H1 (cell line): ENCODE measurements around the gene ZNF835. TPM values are rescaled to one million over a fixed set of nuclear protein-coding genes. Genes with fewer than 3 reads are reported as not detected.

Experiments used
- CTCF ChIA-PET: fragments of 300-600 bp; sonication (Branson Sonifier 250); formaldehyde crosslinking; loops from one replicate; lab custom pipeline; 2021; ENCODE audit not compliant: partially characterized antibody; lab: Charles Lee
- POLR2A ChIA-PET: fragments of 300-600 bp; sonication (Branson Sonifier 250); formaldehyde crosslinking; loops from one replicate; lab custom pipeline; 2021; ENCODE audit warnings: inconsistent platforms; ENCODE audit not compliant: partially characterized antibody; lab: Charles Lee
- DNase-seq, 2 experiments: peaks; one replicate each; pipeline versions ENCODE4 v3.0.0 to v3.0.0-alpha.2; 2010 to 2022; ENCODE audit warnings: low spot score in 2 of 2, low read depth in 1 of 2, mixed read lengths in 1 of 2
- FAIRE-seq: peaks from 2 replicates; lab custom pipeline; 2011; peaks lifted over from hg19 to GRCh38; lab: Jason Lieb, UNC
- H2AFZ ChIP-seq: 2 replicates; pipeline ENCODE4 v1.8.1; 2012; ENCODE audit warnings: low read length, inconsistent platforms
- H2AK5ac ChIP-seq: 2 replicates; pipeline ENCODE4 v1.6.1; 2013; ENCODE audit warnings: low read depth, low read length
- H2BK120ac ChIP-seq: replicated peaks from 2 replicates; pipeline ENCODE3; 2013; ENCODE audit warnings: low read depth, low read length, inconsistent platforms
- H2BK12ac ChIP-seq: 2 replicates; pipeline ENCODE4 v1.6.1; 2013; ENCODE audit warnings: low read depth, low read length
- H2BK15ac ChIP-seq: 2 replicates; pipeline ENCODE4 v1.6.1; 2013; ENCODE audit warnings: low read length
- H2BK20ac ChIP-seq: 2 replicates; pipeline ENCODE4 v1.6.1; 2013; ENCODE audit warnings: low read length
- H2BK5ac ChIP-seq: 2 replicates; pipeline ENCODE4 v1.6.1; 2013; ENCODE audit warnings: low read depth, low read length
- H3K14ac ChIP-seq: 2 replicates; pipeline ENCODE4 v1.6.1; 2013; ENCODE audit warnings: inconsistent platforms; ENCODE audit not compliant: insufficient read length
- H3K18ac ChIP-seq: 2 replicates; pipeline ENCODE4 v1.6.1; 2013; ENCODE audit warnings: low read length; ENCODE audit errors: extremely low read depth
- H3K23ac ChIP-seq: 2 replicates; pipeline ENCODE4 v1.6.1; 2013; ENCODE audit warnings: inconsistent platforms; ENCODE audit not compliant: insufficient read length
- H3K23me2 ChIP-seq: 2 replicates; pipeline ENCODE4 v1.6.1; 2013; ENCODE audit warnings: low read depth, low read length
- H3K27ac ChIP-seq: 2 replicates; pipeline ENCODE4 v1.6.1; 2011; ENCODE audit warnings: low read depth, low read length, inconsistent platforms
- H3K27me3 ChIP-seq, 4 experiments: replicated peaks in 1 of 4; 1 replicate in 1 of 4; 2 replicates in 3 of 4; pipeline versions ENCODE4 v1.6.1 to v1.8.1; 2011 to 2013; ENCODE audit warnings: low read length in 3 of 4, mild to moderate bottlenecking in 3 of 4, inconsistent platforms in 2 of 4, mixed read lengths in 2 of 4, moderate library complexity in 1 of 4; ENCODE audit not compliant: control insufficient read depth in 3 of 4, insufficient read depth in 3 of 4; ENCODE audit errors: extremely low read depth in 1 of 4
- H3K36me3 ChIP-seq, 4 experiments: 2 replicates each; pipeline versions ENCODE4 v1.6.1 to v1.8.1; 2011 to 2013; ENCODE audit warnings: mild to moderate bottlenecking in 4 of 4, low read length in 3 of 4, moderate library complexity in 2 of 4, control low read depth in 1 of 4, inconsistent platforms in 1 of 4; ENCODE audit not compliant: insufficient read depth in 4 of 4, control insufficient read depth in 2 of 4
- H3K4ac ChIP-seq: replicated peaks from 2 replicates; pipeline ENCODE3; 2013; ENCODE audit warnings: low read length, low read depth, mixed read lengths, inconsistent platforms; ENCODE audit not compliant: insufficient read length
- H3K4me1 ChIP-seq, 4 experiments: replicated peaks in 1 of 4; 1 replicate in 1 of 4; 2 replicates in 3 of 4; pipeline versions ENCODE4 v1.6.1 to v1.8.1; 2011 to 2013; ENCODE audit warnings: low read length in 3 of 4, inconsistent platforms in 2 of 4, mixed read lengths in 1 of 4; ENCODE audit not compliant: insufficient read depth in 4 of 4, control insufficient read depth in 3 of 4
- H3K4me2 ChIP-seq, 2 experiments: 2 replicates each; pipeline versions ENCODE4 v1.6.1 to v1.8.1; 2011 to 2013; ENCODE audit warnings: low read depth in 2 of 2, low read length in 2 of 2, control low read depth in 1 of 2, inconsistent platforms in 1 of 2, mild to moderate bottlenecking in 1 of 2; ENCODE audit not compliant: insufficient read depth in 1 of 2
- H3K4me3 ChIP-seq, 4 experiments: fragments of 200-600, 300-600 bp in 1 of 4; sonication (generic), shearing (Covaris generic), sonication (Bioruptor Twin) in 1 of 4; 2 replicates each; pipeline versions ENCODE4 v1.5.1 to v1.8.1; 2011 to 2016; ENCODE audit warnings: low read length in 4 of 4, low read depth in 3 of 4, control low read depth in 2 of 4, inconsistent platforms in 2 of 4, mild to moderate bottlenecking in 2 of 4, mixed read lengths in 1 of 4, moderate library complexity in 1 of 4; ENCODE audit not compliant: insufficient read depth in 2 of 4; ENCODE audit errors: extremely low read depth in 1 of 4
- H3K56ac ChIP-seq: replicated peaks from 2 replicates; pipeline ENCODE3; 2013; ENCODE audit warnings: low read depth, mild to moderate bottlenecking, mixed read lengths, low read length, inconsistent platforms; ENCODE audit not compliant: insufficient read length
- H3K79me1 ChIP-seq: 2 replicates; pipeline ENCODE4 v1.6.1; 2013; ENCODE audit warnings: low read depth, low read length, control low read depth
- H3K79me2 ChIP-seq, 2 experiments: 2 replicates each; pipeline versions ENCODE4 v1.6.1 to v1.8.1; 2012 to 2013; ENCODE audit warnings: low read length in 2 of 2, mild to moderate bottlenecking in 2 of 2, inconsistent platforms in 1 of 2; ENCODE audit not compliant: insufficient read depth in 2 of 2, control insufficient read depth in 1 of 2
- H3K9ac ChIP-seq, 4 experiments: replicated peaks in 1 of 4; 1 replicate in 1 of 4; 2 replicates in 3 of 4; pipeline versions ENCODE4 v1.6.1 to v1.8.1; 2011 to 2013; ENCODE audit warnings: low read depth in 3 of 4, low read length in 3 of 4, control low read depth in 2 of 4, mild to moderate bottlenecking in 2 of 4, moderate library complexity in 2 of 4, inconsistent platforms in 1 of 4; ENCODE audit errors: extremely low read depth in 1 of 4
- H3K9me3 ChIP-seq, 2 experiments: 2 replicates each; pipeline versions ENCODE4 v1.6.1 to v1.8.1; 2012 to 2013; ENCODE audit warnings: mild to moderate bottlenecking in 2 of 2, moderate library complexity in 2 of 2, control low read depth in 1 of 2, inconsistent platforms in 1 of 2, low read depth in 1 of 2, low read length in 1 of 2, mixed read lengths in 1 of 2; ENCODE audit not compliant: insufficient read depth in 2 of 2
- H4K20me1 ChIP-seq, 2 experiments: replicated peaks in 1 of 2; 2 replicates each; pipeline versions ENCODE3 to v1.8.1; 2011 to 2013; ENCODE audit warnings: inconsistent platforms in 2 of 2, low read length in 2 of 2, mild to moderate bottlenecking in 1 of 2; ENCODE audit not compliant: insufficient read depth in 2 of 2, control insufficient read depth in 1 of 2
- H4K5ac ChIP-seq: 2 replicates; pipeline ENCODE4 v1.6.1; 2013; ENCODE audit warnings: low read length, low read depth, mixed read lengths, inconsistent platforms; ENCODE audit not compliant: insufficient read length
- H4K8ac ChIP-seq: 2 replicates; pipeline ENCODE4 v1.8.0; 2013; ENCODE audit warnings: mild to moderate bottlenecking, moderate library complexity, low read length, inconsistent platforms; ENCODE audit not compliant: insufficient read depth; ENCODE audit errors: extremely low read depth
- H4K91ac ChIP-seq: replicated peaks from 2 replicates; pipeline ENCODE3; 2013; ENCODE audit warnings: low read length, mixed read lengths, inconsistent platforms; ENCODE audit not compliant: insufficient read length
- CBX5 ChIP-seq: fragments of 300-800, 300-1000 bp; sonication (generic); IDR thresholded peaks from 2 replicates; pipeline ENCODE4 v1.7.1; 2016; ENCODE audit warnings: antibody characterized with exemption, low read length, low read depth
- CHD2 ChIP-seq: IDR thresholded peaks from 2 replicates; pipeline ENCODE4 v1.6.1; 2012; ENCODE audit warnings: low read length, improper control_type of control experiment
- CTBP2 ChIP-seq: IDR thresholded peaks from 2 replicates; pipeline ENCODE4 v1.7.0; 2011; ENCODE audit warnings: borderline replicate concordance, mild to moderate bottlenecking, moderate library complexity, mixed read lengths, low read length; ENCODE audit not compliant: insufficient read depth, insufficient read length
- EP300 ChIP-seq, 2 experiments: IDR thresholded peaks; 1 replicate in 1 of 2; 2 replicates in 1 of 2; pipeline ENCODE4 v1.6.1; 2011 to 2012; ENCODE audit warnings: low read depth in 2 of 2, low read length in 2 of 2, mild to moderate bottlenecking in 2 of 2, borderline replicate concordance in 1 of 2, inconsistent platforms in 1 of 2, moderate library complexity in 1 of 2
- FOSL1 ChIP-seq: IDR thresholded peaks from 2 replicates; pipeline ENCODE4 v1.6.1; 2011; ENCODE audit warnings: mild to moderate bottlenecking, low read depth, low read length, moderate library complexity; ENCODE audit not compliant: insufficient read depth
- POLR2AphosphoS5 ChIP-seq: IDR thresholded peaks from 2 replicates; pipeline ENCODE4 v1.6.1; 2011; ENCODE audit warnings: low read depth, low read length
- RXRA ChIP-seq: IDR thresholded peaks from 2 replicates; pipeline ENCODE4 v1.6.1; 2011; ENCODE audit warnings: low read depth, mild to moderate bottlenecking, low read length, moderate library complexity; ENCODE audit not compliant: insufficient read depth
- SIN3A ChIP-seq, 2 experiments: IDR thresholded peaks in 1 of 2; conservative IDR thresholded peaks in 1 of 2; 2 replicates each; pipeline ENCODE4 v1.6.1; 2011 to 2012; ENCODE audit warnings: low read length in 2 of 2, improper control_type of control experiment in 1 of 2, low read depth in 1 of 2, mild to moderate bottlenecking in 1 of 2
- SIRT6 ChIP-seq: IDR thresholded peaks from one replicate; pipeline ENCODE4 v1.7.1; 2012; ENCODE audit warnings: low read length, inconsistent platforms
- SUZ12 ChIP-seq: fragments of 200-600 bp; sonication (generic); IDR thresholded peaks from 2 replicates; pipeline ENCODE4 v1.6.1; 2012; ENCODE audit warnings: mild to moderate bottlenecking, inconsistent platforms, low read length, moderate library complexity, mixed read lengths
- TAF1 ChIP-seq: IDR thresholded peaks from 2 replicates; pipeline ENCODE4 v1.6.1; 2011; ENCODE audit warnings: mild to moderate bottlenecking, low read depth, low read length
- TEAD4 ChIP-seq: IDR thresholded peaks from 2 replicates; pipeline ENCODE4 v1.6.1; 2012; ENCODE audit warnings: low read depth, low read length, inconsistent platforms, mixed read lengths
- WGBS, 2 experiments: shearing (Covaris generic) in 1 of 2; methylation state at CpG; one replicate each; pipeline versions ENCODE4 v1.1.6 to v1.1.7; 2013 to 2015; ENCODE audit warnings: low lambda C conversion rate in 2 of 2, mixed read lengths in 2 of 2, inconsistent platforms in 1 of 2, low coverage in 1 of 2, missing lambda C conversion rate in 1 of 2; ENCODE audit not compliant: insufficient replicate concordance in 2 of 2, insufficient coverage in 1 of 2, insufficient read length in 1 of 2; ENCODE audit errors: extremely low coverage in 1 of 2, missing lambda C conversion rate in 1 of 2; 5-methylcytosine and 5-hydroxymethylcytosine counted together
- polyA plus RNA-seq, 7 experiments: library from polyadenylated mRNA; depleted of rRNA in 3 of 7; stranded (reverse) in 5 of 7; unstranded in 2 of 7; fragments of >200 nt in 5 of 7; fragments of 200-250 nt in 2 of 7; gene quantifications; 1 replicate in 5 of 7; 2 replicates in 1 of 7; 4 replicates in 1 of 7; pipeline versions ENCODE4 v1.2.1 to v1.2.3, GENCODE V29; 2011 to 2013; ENCODE audit warnings: missing spikeins in 2 of 7, mixed read lengths in 2 of 7
- total RNA-seq: library from RNA; stranded (reverse); fragmentation: NEBNext Ultra II Directional; extraction: Animal tissue kit (Norgen Biotek cat#: 25700); gene quantifications from 2 replicates; pipeline ENCODE4 v1.2.1, GENCODE V29; 2021

ZNF835 gene
- total and polyA plus RNA-seq, 2 of the 8 experiments (the other 6 are each of a cell fraction or from before 2014, with no cell fraction given): 0.02 to 1.8 TPM

DNA sequence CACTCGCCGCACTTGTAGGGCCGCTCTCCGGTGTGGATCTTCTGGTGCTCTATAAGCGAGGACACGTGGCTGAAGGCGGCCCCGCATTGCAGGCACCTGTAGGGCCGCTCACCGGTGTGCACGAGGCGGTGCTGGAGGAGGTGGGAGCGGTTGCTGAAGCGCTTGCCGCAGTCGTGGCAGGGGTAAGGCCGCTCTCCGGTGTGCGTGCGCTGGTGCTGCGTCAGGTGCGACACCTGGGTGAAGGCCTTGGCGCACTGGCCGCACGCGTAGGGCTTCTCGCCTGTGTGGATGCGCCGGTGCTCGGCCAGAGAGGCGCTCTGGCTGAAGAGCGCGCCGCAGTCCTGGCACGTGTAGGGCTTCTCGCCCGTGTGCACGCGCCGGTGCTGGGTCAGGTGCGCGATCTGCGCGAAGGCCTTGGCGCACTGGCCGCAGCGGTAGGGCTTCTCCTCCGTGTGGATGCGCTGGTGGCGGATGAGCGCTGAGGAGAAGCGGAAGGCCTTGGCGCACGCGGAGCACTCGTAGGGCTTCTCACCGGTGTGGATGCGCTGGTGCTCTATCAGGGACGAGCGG lies 7.5 kb downstream of the ZNF835 start:
- no peaks in the 10 kb centered on the region for H3K79me1 ChIP-seq
- no peaks in the 10 kb centered on the region for H3K4me1 ChIP-seq
- no peak overlapping the region for H3K18ac ChIP-seq
- no peaks in the 10 kb centered on the region for H3K27me3 ChIP-seq
- no peak overlapping the region for H3K23ac ChIP-seq
- TF ChIP-seq SUZ12 (no peak), SIRT6 (no peak), SIN3A (conservative IDR thresholded peaks at IDR 0.05 in 1 of 2, IDR thresholded peaks at IDR 0.05 in 1 of 2; ENCODE audit: low read depth in 1 of 2, low read length in 2 of 2) (no peak), POLR2AphosphoS5 (no peak), EP300 (IDR thresholded peaks at IDR 0.05; ENCODE audit: borderline replicate concordance in 1 of 2, low read depth in 2 of 2, low read length in 2 of 2) (no peak), CBX5 (no peak), TEAD4 (no peak), CHD2 (no peak), FOSL1 (no peak), RXRA (no peak), CTBP2 (no peak), TAF1 (no peak)
- H3K4me2 ChIP-seq: no peak overlapping the region
- no peak overlapping the region for H3K4me3 ChIP-seq
- H3K79me2 ChIP-seq: no peaks in the 10 kb centered on the region
- H3K36me3 ChIP-seq: no peaks in the 10 kb centered on the region; a peak in 1 of 8 replicates
- no peak overlapping the region for H4K5ac ChIP-seq
- no peak overlapping the region for H3K9ac ChIP-seq
- no peak overlapping the region for H2BK120ac ChIP-seq
- WGBS, 2 experiments: 94% methylated on average over 53 of the region's 60 CpGs; no CpG with 5 or more reads in 1 of the 2 experiments
- H3K56ac ChIP-seq: no peak overlapping the region
- no peak overlapping the region for H3K4ac ChIP-seq
- no peak overlapping the region for H2BK20ac ChIP-seq
- H2AFZ ChIP-seq: no peak overlapping the region
- no peak overlapping the region for H2AK5ac ChIP-seq
- DNase-seq: no peak
- H2BK12ac ChIP-seq: no peak overlapping the region
- ChIA-PET POLR2A (no interaction called here), CTCF (no interaction called here)
- H3K9me3 ChIP-seq: peaks cover 59 to 93% of the 10 kb centered on the region in 2 experiments
- no peaks in the 10 kb centered on the region for H4K20me1 ChIP-seq
- no peak overlapping the region for H3K14ac ChIP-seq
- no peak overlapping the region for H4K91ac ChIP-seq
- FAIRE-seq: no peak
- no peak overlapping the region for H2BK15ac ChIP-seq
- no peaks in the 10 kb centered on the region for H3K23me2 ChIP-seq
- H4K8ac ChIP-seq: no peak overlapping the region
- no peak overlapping the region for H3K27ac ChIP-seq
- H2BK5ac ChIP-seq: no peak overlapping the region
